Muscle of leg (tissue), 11 donors: Measurements from ENCODE around the gene LEF1. TPM values are rescaled to one million over a fixed set of nuclear protein-coding genes. Genes with fewer than 3 reads are reported as not detected.

Source experiments
- DNase-seq: peaks from one replicate; pipeline ENCODE4 v3.0.0; 2013
- H3K27ac ChIP-seq: one replicate; pipeline ENCODE4 v1.5.1; 2013; ENCODE audit warnings: mild to moderate bottlenecking, low read length, control low read depth
- H3K27me3 ChIP-seq: one replicate; pipeline ENCODE4 v1.6.1; 2013; ENCODE audit warnings: low read length; ENCODE audit not compliant: control insufficient read depth, insufficient read depth
- H3K36me3 ChIP-seq: one replicate; pipeline ENCODE4 v1.6.1; 2013; ENCODE audit warnings: low read length; ENCODE audit not compliant: control insufficient read depth, insufficient read depth
- H3K4me1 ChIP-seq: one replicate; pipeline ENCODE4 v1.6.1; 2013; ENCODE audit warnings: low read length; ENCODE audit not compliant: control insufficient read depth, insufficient read depth
- H3K4me3 ChIP-seq: one replicate; pipeline ENCODE4 v1.5.1; 2013; ENCODE audit warnings: low read length, control low read depth
- H3K9me3 ChIP-seq: replicated peaks from 2 replicates; pipeline ENCODE4 v1.6.1; 2013; ENCODE audit warnings: low read depth, low read length; ENCODE audit not compliant: control insufficient read depth
- WGBS: methylation state at CpG from one replicate; pipeline ENCODE4 v1.1.5; 2013; ENCODE audit warnings: missing lambda C conversion rate; ENCODE audit not compliant: insufficient coverage; 5-methylcytosine and 5-hydroxymethylcytosine counted together
- polyA plus RNA-seq, 8 donors: library from polyadenylated mRNA; unstranded; fragments of 120-200 nt; gene quantifications; one replicate each; pipeline versions ENCODE4 v1.2.1 to v1.2.3, GENCODE V29; 2013; ENCODE audit warnings: inconsistent platforms in 1 of 8, low replicate concordance in 1 of 8; ENCODE audit not compliant: insufficient read length in 8 of 8, insufficient read depth in 1 of 8
- total RNA-seq: library from RNA; stranded (reverse); fragments of 120-200 nt; gene quantifications from one replicate; pipeline ENCODE4 v1.2.4, GENCODE V29; 2013

LEF1 gene
- total and polyA plus RNA-seq, 9 donors, result 3.4 to 35.5 (median 4.3) TPM

DNA sequence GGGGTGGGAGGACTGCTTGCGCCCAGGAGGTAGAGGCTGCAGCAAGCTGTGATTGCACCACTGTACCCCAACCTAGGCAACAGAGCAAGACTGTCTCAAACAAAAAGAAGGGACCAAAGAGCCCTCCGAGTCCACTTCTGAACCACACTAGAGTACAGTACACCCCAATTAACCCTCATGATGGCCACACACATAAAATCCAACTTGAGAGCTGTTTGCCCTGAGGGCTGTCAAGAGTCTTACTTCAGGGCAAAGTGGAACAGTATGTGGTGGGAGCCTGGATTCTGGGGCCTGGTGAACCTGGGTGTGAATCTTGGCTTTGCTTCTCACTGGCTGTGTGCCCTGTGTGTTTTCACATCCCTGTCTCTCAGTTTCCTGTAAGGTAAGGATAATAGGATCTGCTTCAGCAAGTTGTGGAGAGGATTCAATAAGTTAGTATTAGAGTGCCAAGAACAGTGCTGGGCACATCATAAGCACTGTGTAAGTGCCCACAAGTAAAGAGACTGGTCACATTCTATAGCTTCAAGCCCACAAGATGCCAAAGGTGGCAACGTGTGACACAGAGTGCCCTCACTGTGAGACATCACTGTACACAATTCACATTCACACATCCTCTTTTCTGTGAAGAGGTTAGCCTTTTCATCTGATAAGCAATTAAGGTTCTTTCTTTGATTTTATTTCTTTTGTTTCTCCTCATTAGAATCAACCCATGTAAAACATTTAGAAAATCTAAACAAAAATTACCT is 52.1 kb downstream of the LEF1 start:
- no peaks in the 10 kb centered on the region for H3K36me3 ChIP-seq
- H3K27ac ChIP-seq, result no peak overlapping the region
- no peak overlapping the region for H3K4me3 ChIP-seq
- 71% methylated on average over 1 of the region's 3 CpGs for WGBS
- peaks cover 5% of the 10 kb centered on the region for H3K4me1 ChIP-seq
- no peaks in the 10 kb centered on the region for H3K9me3 ChIP-seq
- H3K27me3 ChIP-seq, result no peaks in the 10 kb centered on the region
- DNase-seq, result no peak

DNA sequence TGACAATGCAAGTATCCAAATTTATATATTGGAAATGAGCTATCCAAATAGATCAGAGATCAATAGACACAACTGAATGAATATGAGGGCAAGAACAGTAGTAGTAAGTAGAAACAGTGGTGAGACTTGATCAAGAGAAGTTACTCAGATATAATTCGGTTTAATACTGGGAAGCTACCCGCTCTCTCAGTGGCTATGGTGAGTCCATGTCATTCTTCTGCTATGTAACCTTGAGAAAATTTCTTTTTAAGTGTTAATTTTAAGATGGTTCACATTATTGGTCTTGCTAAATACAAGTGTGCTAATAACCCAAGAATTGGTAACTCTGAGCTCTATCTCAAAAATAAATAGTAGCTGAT is 53.6 kb downstream of the LEF1 start:
- H3K27ac ChIP-seq, result no peak overlapping the region
- H3K36me3 ChIP-seq, result no peaks in the 10 kb centered on the region
- WGBS, result no CpG with 5 or more reads among the region's 2 CpGs
- H3K4me1 ChIP-seq, result peaks cover 5% of the 10 kb centered on the region
- H3K27me3 ChIP-seq, result no peaks in the 10 kb centered on the region
- no peak overlapping the region for H3K4me3 ChIP-seq
- DNase-seq, result no peak
- no peaks in the 10 kb centered on the region for H3K9me3 ChIP-seq

DNA sequence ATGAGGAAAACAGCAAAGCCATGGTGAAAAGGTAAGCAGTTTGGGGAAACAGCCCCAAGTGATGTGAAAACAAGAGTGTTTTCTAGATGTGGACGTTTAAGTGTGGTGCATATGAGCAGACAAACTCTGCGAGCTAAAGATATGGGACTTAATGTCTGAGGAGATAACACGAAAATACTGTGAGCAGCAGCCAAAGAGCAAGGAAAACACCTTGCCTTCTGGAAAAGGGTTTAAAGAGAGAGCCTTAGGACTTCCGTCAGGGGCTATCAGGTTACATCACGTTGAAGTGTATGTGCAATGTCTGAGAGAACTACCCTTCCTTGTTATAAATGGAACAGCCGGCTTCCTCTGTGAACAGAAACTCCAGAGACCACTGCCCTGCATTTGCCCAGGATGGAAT is 54.2 kb downstream of the LEF1 start:
- no peak overlapping the region for H3K4me3 ChIP-seq
- H3K4me1 ChIP-seq, result peaks cover 5% of the 10 kb centered on the region
- no peaks in the 10 kb centered on the region for H3K36me3 ChIP-seq
- H3K27me3 ChIP-seq, result no peaks in the 10 kb centered on the region
- H3K27ac ChIP-seq, result no peak overlapping the region
- no peaks in the 10 kb centered on the region for H3K9me3 ChIP-seq
- WGBS, result 21% methylated on average over 4 of the region's 6 CpGs
- DNase-seq, result peak; percentile 19

DNA sequence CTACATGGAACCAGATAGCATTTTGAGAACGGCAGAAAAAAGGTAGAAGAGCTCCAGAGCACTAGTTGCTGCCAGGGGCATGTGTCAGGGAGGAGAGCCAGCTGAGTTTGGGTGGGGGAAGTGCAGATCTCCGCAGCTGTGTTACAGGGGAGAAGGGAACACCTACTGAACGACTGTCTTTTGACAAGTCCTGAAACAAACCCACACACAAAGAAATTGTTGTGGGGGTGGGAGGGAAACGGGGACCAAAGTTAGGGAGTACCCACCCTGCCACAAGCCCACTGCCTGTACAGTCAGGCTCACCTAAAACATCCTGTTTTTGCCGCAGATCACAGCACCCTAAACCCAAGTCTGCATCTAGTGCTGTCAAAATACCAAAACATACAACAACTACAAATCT is 55.5 kb downstream of the LEF1 start:
- no peaks in the 10 kb centered on the region for H3K9me3 ChIP-seq
- peaks cover 5% of the 10 kb centered on the region for H3K4me1 ChIP-seq
- 0% methylated on average over 1 of the region's 5 CpGs for WGBS
- no peaks in the 10 kb centered on the region for H3K27me3 ChIP-seq
- H3K36me3 ChIP-seq, result no peaks in the 10 kb centered on the region
- peak; percentile 20 for DNase-seq
- H3K4me3 ChIP-seq, result no peak overlapping the region
- no peak overlapping the region for H3K27ac ChIP-seq

DNA sequence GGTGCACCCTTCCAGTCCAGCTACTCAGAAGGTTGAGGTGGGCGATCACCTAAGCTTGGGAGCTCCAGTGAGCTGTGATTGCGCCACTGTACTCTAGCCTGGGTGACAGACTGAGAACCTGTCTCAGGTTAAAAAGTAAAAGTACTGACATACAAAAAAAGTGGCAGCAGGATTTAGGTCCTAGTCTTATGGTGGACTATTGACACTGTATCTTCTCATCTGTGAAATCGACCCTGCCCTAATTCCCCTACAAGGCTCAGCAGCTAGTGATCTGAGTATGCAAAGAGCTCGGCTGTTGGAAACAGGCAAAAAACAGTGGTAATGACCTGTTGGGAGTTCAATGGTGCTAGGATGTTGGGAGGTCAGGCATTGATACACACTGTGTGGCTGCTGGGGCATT is 57.0 kb downstream of the LEF1 start:
- H3K4me3 ChIP-seq, result no peak overlapping the region
- H3K36me3 ChIP-seq, result no peaks in the 10 kb centered on the region
- 100% methylated on average over 2 of the region's 4 CpGs for WGBS
- H3K4me1 ChIP-seq, result peaks cover 5% of the 10 kb centered on the region
- H3K27me3 ChIP-seq, result no peaks in the 10 kb centered on the region
- H3K9me3 ChIP-seq, result no peaks in the 10 kb centered on the region
- no peak overlapping the region for H3K27ac ChIP-seq
- DNase-seq, result no peak

DNA sequence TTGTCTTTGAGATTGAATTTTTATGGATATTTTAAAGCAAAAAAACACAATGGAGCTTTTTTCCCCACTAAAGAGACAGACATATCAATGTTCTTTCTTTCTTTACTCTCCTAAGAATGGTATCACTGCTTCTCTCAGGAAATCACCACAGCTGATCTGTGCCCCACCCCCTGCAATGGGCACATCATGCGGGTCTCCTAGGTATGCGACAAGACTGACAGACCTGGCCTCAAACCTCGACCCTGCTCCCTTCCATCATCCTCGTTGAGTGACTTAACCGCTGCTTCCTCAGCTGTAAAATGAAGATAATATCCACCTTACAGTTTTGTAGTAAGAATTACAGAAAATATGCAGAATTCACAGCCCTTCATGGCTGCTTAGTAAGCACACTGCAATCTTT is 58.3 kb downstream of the LEF1 start:
- WGBS, result 87% methylated on average over 3 of the region's 5 CpGs
- no peaks in the 10 kb centered on the region for H3K27me3 ChIP-seq
- H3K36me3 ChIP-seq, result no peaks in the 10 kb centered on the region
- H3K9me3 ChIP-seq, result no peaks in the 10 kb centered on the region
- no peak for DNase-seq
- H3K4me1 ChIP-seq, result peaks cover 2% of the 10 kb centered on the region
- no peak overlapping the region for H3K27ac ChIP-seq
- H3K4me3 ChIP-seq, result no peak overlapping the region

DNA sequence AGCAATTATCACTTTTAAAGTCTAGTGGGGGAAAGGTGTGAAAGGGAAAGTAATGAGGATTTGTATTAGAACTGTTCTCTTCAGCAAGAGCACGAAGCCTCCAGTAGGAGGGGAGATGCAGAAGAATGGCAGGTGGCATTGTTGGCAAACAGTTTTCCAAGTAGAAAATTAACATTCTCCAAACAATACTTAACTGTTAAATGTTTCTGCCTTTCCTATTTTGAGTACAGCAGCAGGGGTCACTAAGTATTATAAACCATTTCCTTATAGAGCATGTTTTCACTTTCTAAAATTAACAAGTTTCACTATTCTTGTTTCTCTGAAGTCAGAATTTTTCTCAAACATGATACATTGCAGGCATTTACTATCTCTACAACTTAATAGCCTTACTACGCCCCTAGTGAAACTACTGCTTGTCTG is 58.7 kb downstream of the LEF1 start:
- DNase-seq, result no peak
- Histone ChIP-seq H3K27me3 (no peaks in the 10 kb centered on the region), H3K9me3 (no peaks in the 10 kb centered on the region), H3K27ac (no peak overlapping the region), H3K4me3 (no peak overlapping the region), H3K36me3 (no peaks in the 10 kb centered on the region), H3K4me1 (peaks cover 2% of the 10 kb centered on the region)
- no CpG with 5 or more reads among the region's 2 CpGs for WGBS

DNA sequence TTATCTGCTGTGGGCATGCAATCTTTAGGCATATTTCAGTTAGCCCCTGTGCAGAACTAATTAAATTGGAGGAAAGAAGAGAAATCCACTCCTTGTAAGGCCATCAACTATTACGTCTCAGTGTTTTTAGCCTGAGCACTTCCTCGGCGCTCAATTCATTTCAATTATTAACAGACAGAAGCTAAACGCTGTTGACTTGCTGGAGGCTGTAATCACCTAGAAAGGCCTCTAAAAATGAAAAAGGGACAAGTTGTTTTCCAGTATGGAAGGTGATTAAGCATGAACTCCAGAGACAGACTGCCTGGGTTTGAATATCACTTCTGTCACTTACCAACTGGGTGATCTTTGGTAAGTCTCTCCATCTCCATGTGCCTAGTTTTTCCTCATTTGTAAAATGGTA is 59.6 kb downstream of the LEF1 start:
- Histone ChIP-seq H3K27ac (no peak overlapping the region), H3K4me3 (no peak overlapping the region), H3K27me3 (no peaks in the 10 kb centered on the region), H3K9me3 (no peaks in the 10 kb centered on the region), H3K4me1 (no peaks in the 10 kb centered on the region), H3K36me3 (no peaks in the 10 kb centered on the region)
- DNase-seq, result no peak
- WGBS, result no CpG with 5 or more reads among the region's 4 CpGs

DNA sequence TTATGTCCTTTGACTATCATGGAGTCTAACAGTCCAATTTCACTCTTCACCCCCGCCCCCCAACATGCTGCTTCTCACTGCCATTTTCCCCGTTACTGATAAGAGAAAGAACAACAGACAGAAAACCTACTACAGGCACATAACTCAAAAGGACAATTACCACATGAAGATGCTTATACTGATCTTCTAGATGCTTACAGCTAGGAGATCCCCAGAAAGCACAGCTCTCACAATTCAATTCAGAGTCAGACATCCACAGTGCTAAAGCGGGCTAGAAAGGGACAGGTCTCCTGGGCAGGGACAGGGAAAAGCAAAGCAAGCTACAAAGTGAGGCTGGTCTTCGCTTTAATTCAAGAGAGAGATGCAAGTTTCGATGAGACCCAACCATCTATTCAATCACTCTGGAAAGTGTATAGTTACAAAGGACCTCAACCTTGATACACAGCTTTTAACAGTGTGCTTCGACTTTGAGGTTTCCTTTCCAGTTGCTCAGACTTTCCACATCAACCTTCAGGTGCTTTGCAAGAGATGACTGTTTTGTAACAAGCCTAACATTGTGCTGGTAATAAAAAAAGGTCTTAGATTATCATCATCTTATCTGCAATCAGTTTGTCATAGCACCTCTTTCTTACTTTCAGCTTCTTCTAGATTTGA is 60.9 kb downstream of the LEF1 start:
- no peaks in the 10 kb centered on the region for H3K27me3 ChIP-seq
- H3K9me3 ChIP-seq, result no peaks in the 10 kb centered on the region
- no peaks in the 10 kb centered on the region for H3K4me1 ChIP-seq
- no peak for DNase-seq
- H3K4me3 ChIP-seq, result no peak overlapping the region
- H3K36me3 ChIP-seq, result no peaks in the 10 kb centered on the region
- 94% methylated on average over 2 of the region's 6 CpGs for WGBS
- no peak overlapping the region for H3K27ac ChIP-seq

DNA sequence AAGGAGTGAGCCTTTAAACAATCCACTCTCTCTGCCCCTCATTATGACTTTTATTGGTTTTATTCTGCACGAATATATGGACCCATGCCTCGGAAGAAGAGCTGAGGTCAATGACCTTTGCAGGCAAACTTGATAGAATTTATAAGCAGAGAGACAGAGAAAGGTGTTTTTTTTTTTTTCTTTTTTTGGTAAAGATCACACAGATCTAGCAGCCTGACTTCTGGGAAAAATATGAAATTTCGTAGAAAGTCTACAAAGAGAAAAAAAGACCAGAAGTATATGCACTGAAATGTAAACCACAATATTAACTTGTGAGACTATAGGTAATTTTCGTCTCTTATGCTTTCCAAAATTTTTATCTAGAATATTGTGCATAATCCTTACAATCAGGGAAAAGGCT is 61.6 kb downstream of the LEF1 start:
- no peaks in the 10 kb centered on the region for H3K27me3 ChIP-seq
- no peaks in the 10 kb centered on the region for H3K4me1 ChIP-seq
- no peak overlapping the region for H3K4me3 ChIP-seq
- no peaks in the 10 kb centered on the region for H3K9me3 ChIP-seq
- no peak overlapping the region for H3K27ac ChIP-seq
- no peaks in the 10 kb centered on the region for H3K36me3 ChIP-seq
- DNase-seq, result no peak
- no CpG with 5 or more reads among the region's 4 CpGs for WGBS
